Ovary (tissue), 3 donors: ENCODE data around the gene SNAP29.

Experiments used
- CTCF ChIP-seq, 3 donors: fragments of 450-650 bp in 2 of 3; fragments of 200-600 bp in 1 of 3; IDR thresholded peaks; one replicate each; pipeline versions ENCODE4 v1.5.1 to v1.8.0; 2016 to 2022; ENCODE audit warnings: antibody characterized with exemption in 3 of 3, mild to moderate bottlenecking in 1 of 3
- EP300 ChIP-seq: sonication (generic); formaldehyde crosslinking; IDR thresholded peaks from one replicate; pipeline ENCODE4 v1.6.1; 2017; ENCODE audit warnings: antibody characterized with exemption
- POLR2A ChIP-seq: fragments of 450-650 bp; IDR thresholded peaks from one replicate; pipeline ENCODE4 v1.6.1; 2017; ENCODE audit warnings: antibody characterized with exemption, mild to moderate bottlenecking, moderate library complexity
- donor health status: DM: no; HTN: no; CAD: no.

GRCh38 chr22:20843501-20843900, 15.3 kb upstream of the SNAP29 start:
- TF ChIP-seq CTCF (IDR thresholded peaks at IDR 0.05): no peak
- TF ChIP-seq POLR2A: no peak
- TF ChIP-seq EP300: no peak
